Thymus (tissue), 11 donors: ENCODE measurements around the gene ATP6V1B1. TPM values are rescaled to one million over a fixed set of nuclear protein-coding genes. Genes with fewer than 3 reads are reported as not detected.

Experiments used
- DNase-seq, 9 donors: peaks; one replicate each; pipeline ENCODE4 v3.0.0-alpha.2; 2013; ENCODE audit warnings: low spot score in 9 of 9, low read depth in 6 of 9, missing footprints in 1 of 9
- H3K27ac ChIP-seq, 2 donors: one replicate each; pipeline ENCODE4 v1.5.1; 2013; ENCODE audit warnings: control low read depth in 1 of 2, low read depth in 1 of 2, low read length in 1 of 2, mild to moderate bottlenecking in 1 of 2, moderate library complexity in 1 of 2
- H3K27me3 ChIP-seq, 2 donors: one replicate each; pipeline ENCODE4 v1.5.1; 2013; ENCODE audit warnings: low read length in 1 of 2; ENCODE audit not compliant: control insufficient read depth in 2 of 2, insufficient read depth in 1 of 2
- H3K36me3 ChIP-seq, 2 donors: one replicate each; pipeline ENCODE4 v1.5.1; 2013; ENCODE audit warnings: low read length in 1 of 2, mild to moderate bottlenecking in 1 of 2, moderate library complexity in 1 of 2; ENCODE audit not compliant: control insufficient read depth in 2 of 2, insufficient read depth in 2 of 2
- H3K4me1 ChIP-seq, 2 donors: one replicate each; pipeline ENCODE4 v1.5.1; 2013; ENCODE audit warnings: low read length in 2 of 2; ENCODE audit not compliant: control insufficient read depth in 2 of 2, insufficient read depth in 2 of 2
- H3K4me3 ChIP-seq, 2 donors: one replicate each; pipeline ENCODE4 v1.5.1; 2013; ENCODE audit warnings: low read length in 2 of 2, control low read depth in 1 of 2, mild to moderate bottlenecking in 1 of 2
- H3K9me3 ChIP-seq, 2 donors: one replicate each; pipeline ENCODE4 v1.5.1; 2013; ENCODE audit warnings: low read length in 1 of 2, mild to moderate bottlenecking in 1 of 2; ENCODE audit not compliant: control insufficient read depth in 2 of 2, insufficient read depth in 1 of 2
- WGBS: extraction: QIAGEN DNeasy Blood & Tissue Kit; methylation state at CpG from one replicate; pipeline ENCODE4 v1.1.7; 2013; 5-methylcytosine and 5-hydroxymethylcytosine counted together
- polyA plus RNA-seq: library from polyadenylated mRNA; stranded (reverse); fragments of 200-250 nt; gene quantifications from one replicate; pipeline ENCODE4 v1.2.3, GENCODE V29; 2013
- total RNA-seq: library from RNA; stranded (reverse); fragments of 120-200 nt; gene quantifications from one replicate; pipeline ENCODE4 v1.2.4, GENCODE V29; 2013
- donor health status: healthy.

The ATP6V1B1 gene
- total and polyA plus RNA-seq, 2 donors: 0.19 to 1.4 TPM

- H3K27ac ChIP-seq: no peak overlapping the region
- DNase-seq: no peak
- no peaks in the 10 kb centered on the region for H3K9me3 ChIP-seq
- no peak overlapping the region for H3K4me3 ChIP-seq
- no peaks in the 10 kb centered on the region for H3K4me1 ChIP-seq
- H3K36me3 ChIP-seq: no peaks in the 10 kb centered on the region
- 64% methylated on average over 2 of the region's 2 CpGs for WGBS
- H3K27me3 ChIP-seq: peaks cover 2 to 26% of the 10 kb centered on the region in 2 donors
Observed at GRCh38 chr2:70921839-70922234, 13.9 kb upstream of the ATP6V1B1 start.

- peaks cover 2 to 26% of the 10 kb centered on the region in 2 donors for H3K27me3 ChIP-seq
- no peaks in the 10 kb centered on the region for H3K36me3 ChIP-seq
- no peak for DNase-seq
- H3K9me3 ChIP-seq: no peaks in the 10 kb centered on the region
- 87% methylated on average over 18 of the region's 18 CpGs for WGBS
- H3K4me3 ChIP-seq: no peak overlapping the region
- H3K27ac ChIP-seq: no peak overlapping the region
- H3K4me1 ChIP-seq: no peaks in the 10 kb centered on the region
Observed at GRCh38 chr2:70922235-70923234, 13.2 kb upstream of the ATP6V1B1 start.

GRCh38 chr2:70923378-70924015 lies 12.2 kb upstream of the ATP6V1B1 start:
- WGBS: 65% methylated on average over 10 of the region's 10 CpGs
- H3K27me3 ChIP-seq: peaks cover 2 to 27% of the 10 kb centered on the region in 2 donors
- no peak for DNase-seq
- no peaks in the 10 kb centered on the region for H3K36me3 ChIP-seq
- H3K4me3 ChIP-seq: no peak overlapping the region
- H3K27ac ChIP-seq: no peak overlapping the region
- H3K9me3 ChIP-seq: no peaks in the 10 kb centered on the region
- H3K4me1 ChIP-seq: no peaks in the 10 kb centered on the region

- no peaks in the 10 kb centered on the region for H3K4me1 ChIP-seq
- H3K27me3 ChIP-seq: peaks cover 2 to 29% of the 10 kb centered on the region in 2 donors
- H3K9me3 ChIP-seq: no peaks in the 10 kb centered on the region
- WGBS: 91% methylated on average over 2 of the region's 2 CpGs
- DNase-seq: no peak
- no peak overlapping the region for H3K4me3 ChIP-seq
- no peak overlapping the region for H3K27ac ChIP-seq
- H3K36me3 ChIP-seq: no peaks in the 10 kb centered on the region
Observed at GRCh38 chr2:70926042-70926441, 9.7 kb upstream of the ATP6V1B1 start.

GRCh38 chr2:70927138-70927537 lies 8.6 kb upstream of the ATP6V1B1 start:
- Histone ChIP-seq H3K27me3 (peaks cover 2 to 32% of the 10 kb centered on the region in 2 donors), H3K9me3 (no peaks in the 10 kb centered on the region), H3K4me3 (no peak overlapping the region), H3K36me3 (no peaks in the 10 kb centered on the region), H3K27ac (no peak overlapping the region), H3K4me1 (no peaks in the 10 kb centered on the region)
- WGBS: 90% methylated on average over 3 of the region's 3 CpGs
- no peak for DNase-seq

GRCh38 chr2:70927641-70928040 lies 8.1 kb upstream of the ATP6V1B1 start:
- Histone ChIP-seq H3K36me3 (no peaks in the 10 kb centered on the region), H3K27me3 (peaks cover 2 to 27% of the 10 kb centered on the region in 2 donors), H3K27ac (no peak overlapping the region), H3K4me1 (no peaks in the 10 kb centered on the region), H3K9me3 (no peaks in the 10 kb centered on the region), H3K4me3 (no peak overlapping the region)
- DNase-seq: no peak
- 97% methylated on average over 9 of the region's 9 CpGs for WGBS

GRCh38 chr2:70928366-70928765 lies 7.3 kb upstream of the ATP6V1B1 start:
- no peak overlapping the region for H3K27ac ChIP-seq
- peaks cover 2 to 26% of the 10 kb centered on the region in 2 donors for H3K27me3 ChIP-seq
- H3K4me3 ChIP-seq: no peak overlapping the region
- H3K36me3 ChIP-seq: no peaks in the 10 kb centered on the region
- H3K4me1 ChIP-seq: no peaks in the 10 kb centered on the region
- no peak for DNase-seq
- WGBS: 94% methylated on average over 5 of the region's 5 CpGs
- no peaks in the 10 kb centered on the region for H3K9me3 ChIP-seq

- Histone ChIP-seq H3K27ac (no peak overlapping the region), H3K4me1 (no peaks in the 10 kb centered on the region), H3K27me3 (peaks cover 2 to 31% of the 10 kb centered on the region in 2 donors), H3K4me3 (no peak overlapping the region), H3K9me3 (no peaks in the 10 kb centered on the region), H3K36me3 (no peaks in the 10 kb centered on the region)
- no peak for DNase-seq
- WGBS: 87% methylated on average over 4 of the region's 4 CpGs
Observed at GRCh38 chr2:70930371-70931329, 5.0 kb upstream of the ATP6V1B1 start.
